ENCODE results near the gene ADIPOR2. TPM values are rescaled to one million over a fixed set of nuclear protein-coding genes. Genes with fewer than 3 reads are reported as not detected.

ADIPOR2 gene
- total and polyA plus RNA-seq, 2 of the 4 experiments (the other 2 are of a cell fraction) = 20.0 to 24.9 TPM

DNA sequence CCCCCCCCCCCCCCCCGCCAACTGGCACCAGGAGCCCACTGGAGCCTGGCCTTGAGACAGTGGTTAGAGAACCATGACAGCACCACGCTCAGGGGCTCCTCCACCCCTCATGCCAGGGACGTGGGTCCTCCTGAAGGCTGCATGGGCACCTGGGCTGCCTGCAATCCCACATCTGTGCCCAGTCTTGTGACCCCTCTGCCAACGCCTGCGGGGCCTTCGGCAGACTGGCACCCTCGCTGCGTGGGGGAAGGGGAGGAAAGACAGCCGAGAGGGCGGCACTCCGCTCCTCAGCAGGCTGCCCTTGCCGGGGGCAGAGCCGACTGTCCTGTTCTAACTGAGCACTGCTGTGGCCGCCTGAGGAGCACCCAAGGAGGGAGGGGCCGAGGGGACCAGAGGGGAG is 135.5 kb downstream of the ADIPOR2 start:
- H2BK5ac ChIP-seq (ENCODE audit: low read depth, low read length, poor library complexity, severe bottlenecking) = no peak overlapping the region
- H3K9me1 ChIP-seq (ENCODE audit: insufficient read depth, low read length) = no peaks in the 10 kb centered on the region
- no peak overlapping the region for H2BK15ac ChIP-seq (ENCODE audit: low read depth, low read length)
- H4K8ac ChIP-seq (ENCODE audit: low read depth in 2 of 2, low read length in 2 of 2) = no peak overlapping the region
- no peaks in the 10 kb centered on the region for H3K4me1 ChIP-seq (ENCODE audit: control insufficient read depth, insufficient read depth, low read length)
- no peak overlapping the region for H3K56ac ChIP-seq (ENCODE audit: extremely low read depth, insufficient read depth, low read length)
- no peaks in the 10 kb centered on the region for H3K9me3 ChIP-seq (ENCODE audit: control insufficient read depth, insufficient read depth, low read length)
- POLR2A ChIA-PET (ENCODE audit: unreplicated experiment) = no interaction called here
- H3K4ac ChIP-seq (ENCODE audit: low read depth, low read length) = no peak overlapping the region
- no peak overlapping the region for H2AFZ ChIP-seq (replicated peaks; ENCODE audit: low read length, poor library complexity)
- TF ChIP-seq CTCF (conservative IDR thresholded peaks at IDR 0.05; ENCODE audit: low read depth, low read length) (no peak), MAFK (IDR thresholded peaks at IDR 0.05; ENCODE audit: low read depth, low read length) (no peak), POLR2A (IDR thresholded peaks at IDR 0.05; ENCODE audit: low read depth, low read length) (no peak), USF2 (IDR thresholded peaks at IDR 0.05; ENCODE audit: low read depth, low read length) (no peak), RCOR1 (IDR thresholded peaks at IDR 0.05; ENCODE audit: insufficient replicate concordance, low read length) (no peak), CHD1 (IDR thresholded peaks at IDR 0.05; ENCODE audit: low read depth, low read length) (no peak), CEBPB (IDR thresholded peaks at IDR 0.05; ENCODE audit: low read depth, low read length) (no peak), MXI1 (IDR thresholded peaks at IDR 0.05; ENCODE audit: borderline replicate concordance, low read depth, low read length) (no peak), RFX5 (IDR thresholded peaks at IDR 0.05; ENCODE audit: low read depth, low read length) (no peak), FOS (IDR thresholded peaks at IDR 0.05; ENCODE audit: low read depth, low read length) (no peak), RAD21 (IDR thresholded peaks at IDR 0.05; ENCODE audit: low read length) (no peak), MAZ (IDR thresholded peaks at IDR 0.05; ENCODE audit: borderline replicate concordance, low read depth, low read length) (no peak), NFE2L2 (IDR thresholded peaks at IDR 0.05; ENCODE audit: low read depth, low read length) (no peak), BHLHE40 (IDR thresholded peaks at IDR 0.05; ENCODE audit: low read depth, low read length) (no peak), SMC3 (IDR thresholded peaks at IDR 0.05; ENCODE audit: low read depth, low read length) (no peak), ELK1 (IDR thresholded peaks at IDR 0.05; ENCODE audit: borderline replicate concordance, low read depth, low read length) (no peak)
- H2AK5ac ChIP-seq (ENCODE audit: low read depth, low read length) = no peak overlapping the region
- no peak overlapping the region for H4K91ac ChIP-seq (ENCODE audit: insufficient read depth, low read depth, low read length)
- H3K27ac ChIP-seq (ENCODE audit: insufficient read depth, low read length) = no peak overlapping the region
- no peaks in the 10 kb centered on the region; the same call in 1 of the 2 replicates for H4K20me1 ChIP-seq (ENCODE audit: insufficient read depth, low read length)
- 40% methylated on average over 1 of the region's 15 CpGs; no CpG with 5 or more reads in 1 of the 2 experiments for WGBS, 2 experiments (ENCODE audit: extremely low coverage in 2 of 2, insufficient read length in 1 of 2)
- DNase-seq (no peak), ATAC-seq (ENCODE audit: low read depth) (no peak)
- in situ Hi-C loops (cut with MboI; ENCODE audit: low sequenced_read_pairs) (no loop called here), intact Hi-C loops (cut with micrococcal nuclease) (no loop called here), dilution Hi-C loops (cut with HindIII; ENCODE audit: low sequenced_read_pairs, unreplicated experiment) (no loop called here)
- no peak overlapping the region for H3K14ac ChIP-seq (replicated peaks; ENCODE audit: low read depth, low read length)
- no peak overlapping the region for H3K4me2 ChIP-seq (ENCODE audit: low read depth, low read length)
- H3K18ac ChIP-seq (ENCODE audit: low read depth, low read length) = no peak overlapping the region
- H2BK120ac ChIP-seq (ENCODE audit: low read depth, low read length) = no peak overlapping the region
- no peaks in the 10 kb centered on the region for H3K36me3 ChIP-seq (ENCODE audit: control insufficient read depth, insufficient read depth, low read length)
- no peak overlapping the region for H2BK20ac ChIP-seq (ENCODE audit: low read depth, low read length)
- BruUV-seq (replicated peaks) = no TSS peak
- H2AK9ac ChIP-seq (replicated peaks; ENCODE audit: low read depth, low read length, poor library complexity) = no peak overlapping the region
- H3K9ac ChIP-seq (ENCODE audit: low read depth, low read length) = no peak overlapping the region
- H3K23ac ChIP-seq (ENCODE audit: low read depth, low read length) = no peak overlapping the region
- H3K27me3 ChIP-seq (ENCODE audit: control insufficient read depth, insufficient read depth, low read length) = peaks cover 74% of the 10 kb centered on the region
- no peak overlapping the region for H3K4me3 ChIP-seq (ENCODE audit: insufficient read depth, low read depth, low read length)
- CTCF ChIA-PET = no interaction called here
- no peaks in the 10 kb centered on the region for H3K79me1 ChIP-seq (ENCODE audit: low read depth in 1 of 2, low read length in 2 of 2)
- no peak overlapping the region for H4K5ac ChIP-seq (ENCODE audit: low read depth, low read length)
